Right ventricle myocardium inferior (tissue), 1 donor: ENCODE measurements around the gene SCN2B. TPM values are rescaled to one million over a fixed set of nuclear protein-coding genes. Genes with fewer than 3 reads are reported as not detected.
"Not testable (repeated sequence)": the region's sequence is repeated elsewhere in the genome, so short reads cannot be mapped to it uniquely, and the experiment has no call there.

ENCODE experiments used
- ATAC-seq: fragments of 200-7000 bp; cut with Tn5 transposase; one replicate; pipeline ENCODE4 v1.9.1; 2020; ENCODE audit warnings: mild to moderate bottlenecking, moderate library complexity
- DNase-seq: peaks from one replicate; pipeline ENCODE4 v3.0.0; 2021; ENCODE audit errors: missing footprints
- intact Hi-C: fragments of 100-400 bp; cut with DNase I; formaldehyde crosslinking; loops from one replicate; pipeline ENCODE4 v1.11.0; 2022
- total RNA-seq: library from RNA; stranded (reverse); fragmentation: NEBNext Ultra II Directional; extraction: Animal tissue kit (Norgen Biotek cat#: 25700); gene quantifications from one replicate; pipeline ENCODE4 v1.2.1, GENCODE V29; 2021
- donor health status: DM: no; HTN: yes; CAD: no; lungs with severe emphysema.

SCN2B gene
- total RNA-seq, 1 donor from 2014 or later: 18.3 TPM

DNA sequence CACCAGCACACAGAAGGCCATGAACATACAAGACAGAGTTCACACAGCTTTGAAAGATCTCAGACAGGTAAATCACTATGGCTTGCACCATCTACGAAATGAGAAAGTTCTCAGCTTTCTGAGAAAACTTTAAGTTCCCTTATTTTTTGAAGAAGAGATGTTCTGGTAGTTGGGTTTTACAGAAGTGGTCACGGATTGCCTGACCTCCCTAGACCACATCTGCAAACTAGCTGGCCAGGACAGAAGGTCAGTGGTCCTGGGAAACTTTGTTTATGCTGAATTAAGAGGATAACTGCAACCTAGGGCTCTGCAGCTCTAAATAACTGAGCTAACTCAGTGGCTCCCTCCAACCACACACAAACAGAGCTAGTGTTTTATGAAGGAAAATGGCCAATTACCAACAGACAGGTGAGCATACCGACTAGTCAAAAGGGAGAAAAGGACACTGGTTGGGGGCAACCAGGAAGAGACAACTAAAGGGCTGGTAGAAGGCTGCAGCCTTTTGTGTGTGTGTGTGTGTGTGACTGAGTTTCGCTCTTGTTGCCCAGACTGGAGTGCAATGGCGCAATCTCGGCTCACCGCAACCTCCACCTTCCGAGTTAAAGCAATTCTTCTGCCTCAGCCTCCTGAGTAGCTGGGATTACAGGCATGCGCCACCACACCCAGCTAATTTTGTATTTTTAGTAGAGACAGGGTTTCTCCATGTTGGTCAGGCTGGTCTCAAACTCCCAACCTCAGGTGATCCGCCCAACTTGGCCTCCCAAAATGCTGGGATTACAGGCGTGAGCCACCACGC is 8.5 kb upstream of the SCN2B start:
- intact Hi-C loops: no loop called here
- no peak for ATAC-seq
- peak; percentile 77 for DNase-seq

GRCh38 chr11:118183691-118184090 is 7.3 kb upstream of the SCN2B start:
- intact Hi-C loops, ATAC-seq, DNase-seq: not testable (repeated sequence)

- ATAC-seq: peak; percentile 98
- peak; percentile 86 for DNase-seq
- intact Hi-C loops: no loop called here
Observed at GRCh38 chr11:118180300-118180703, 3.9 kb upstream of the SCN2B start.

DNA sequence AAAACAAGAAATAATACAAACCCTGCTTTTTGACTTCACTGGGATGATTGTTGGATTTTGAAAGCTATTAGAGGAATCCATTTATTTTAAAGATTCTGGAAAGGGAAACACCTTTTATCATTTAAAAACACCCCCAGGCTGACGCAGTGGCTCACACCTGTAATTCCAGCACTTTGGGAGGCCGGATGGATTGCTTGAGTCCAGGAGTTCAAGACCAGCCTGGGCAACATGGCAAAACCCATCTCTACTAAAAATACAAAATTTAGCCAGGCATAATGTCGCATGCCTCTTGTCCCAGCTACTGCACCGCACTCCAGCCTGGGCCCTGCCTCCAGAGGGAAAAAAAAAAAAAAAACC is 317 bp upstream of the SCN2B start:
- no peak for ATAC-seq
- no peak for DNase-seq
- intact Hi-C loops: loop anchor here (2.0 kb wide), 1 partner anchor 18 kb away; no protein-coding TSS in a partner anchor

DNA sequence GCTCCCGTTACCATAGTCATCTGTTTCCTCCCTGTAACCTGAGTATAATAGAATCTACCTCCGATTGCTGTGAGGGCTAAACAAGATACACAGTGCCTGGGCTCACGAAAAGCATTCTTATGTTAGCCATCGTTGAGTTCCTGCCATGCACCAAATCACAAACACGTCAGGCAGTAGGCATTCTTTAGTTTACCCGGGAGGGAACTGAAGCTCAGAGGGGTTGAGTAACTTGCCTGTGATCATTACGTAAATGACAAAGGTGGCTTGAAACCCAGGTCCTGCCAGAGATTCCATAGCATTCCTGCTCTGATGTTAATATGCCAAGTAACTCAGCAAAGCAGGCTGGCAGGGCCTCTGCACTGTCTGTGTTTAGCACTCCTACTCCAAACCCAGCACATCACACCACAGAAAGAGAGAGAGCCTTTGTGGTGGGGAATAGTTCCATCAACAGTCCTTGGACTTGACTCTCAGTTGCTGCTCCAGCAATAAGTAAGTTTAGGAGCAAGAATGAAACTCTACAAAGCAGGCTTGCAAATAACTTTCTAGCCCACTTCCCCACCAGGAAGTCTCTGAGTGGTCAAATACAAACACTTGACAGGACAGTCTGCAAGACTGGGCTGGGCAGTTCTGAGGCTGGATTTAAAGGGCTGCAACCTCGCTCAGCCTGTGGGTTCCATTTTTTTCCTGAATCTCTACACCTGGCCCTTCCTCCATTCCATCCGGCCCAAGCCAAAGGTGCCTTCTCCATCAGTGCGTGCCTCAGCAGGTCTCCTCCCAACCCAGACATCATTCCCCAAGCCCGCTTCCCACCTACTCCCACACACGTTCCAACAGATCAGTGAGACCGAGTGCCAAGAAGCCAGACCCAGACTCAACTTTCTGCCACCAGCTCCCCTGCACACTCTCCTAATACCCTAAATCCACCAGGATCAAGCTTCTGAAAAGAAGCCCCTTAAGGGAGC is 1.1 kb downstream of the SCN2B start:
- ATAC-seq: peak; percentile 70

GRCh38 chr11:118174006-118174567 is 2.4 kb downstream of the SCN2B start:
- intact Hi-C loops: no loop called here
- ATAC-seq: no peak

More for the DNA sequence above, 1.1 kb downstream of the SCN2B start:
- intact Hi-C loops: no loop called here
- no peak for DNase-seq

GRCh38 chr11:118172356-118172755 is 4.1 kb downstream of the SCN2B start:
- ATAC-seq: no peak
- intact Hi-C loops: no loop called here
- DNase-seq: no peak

More at GRCh38 chr11:118174006-118174567, 2.4 kb downstream of the SCN2B start:
- no peak for DNase-seq

DNA sequence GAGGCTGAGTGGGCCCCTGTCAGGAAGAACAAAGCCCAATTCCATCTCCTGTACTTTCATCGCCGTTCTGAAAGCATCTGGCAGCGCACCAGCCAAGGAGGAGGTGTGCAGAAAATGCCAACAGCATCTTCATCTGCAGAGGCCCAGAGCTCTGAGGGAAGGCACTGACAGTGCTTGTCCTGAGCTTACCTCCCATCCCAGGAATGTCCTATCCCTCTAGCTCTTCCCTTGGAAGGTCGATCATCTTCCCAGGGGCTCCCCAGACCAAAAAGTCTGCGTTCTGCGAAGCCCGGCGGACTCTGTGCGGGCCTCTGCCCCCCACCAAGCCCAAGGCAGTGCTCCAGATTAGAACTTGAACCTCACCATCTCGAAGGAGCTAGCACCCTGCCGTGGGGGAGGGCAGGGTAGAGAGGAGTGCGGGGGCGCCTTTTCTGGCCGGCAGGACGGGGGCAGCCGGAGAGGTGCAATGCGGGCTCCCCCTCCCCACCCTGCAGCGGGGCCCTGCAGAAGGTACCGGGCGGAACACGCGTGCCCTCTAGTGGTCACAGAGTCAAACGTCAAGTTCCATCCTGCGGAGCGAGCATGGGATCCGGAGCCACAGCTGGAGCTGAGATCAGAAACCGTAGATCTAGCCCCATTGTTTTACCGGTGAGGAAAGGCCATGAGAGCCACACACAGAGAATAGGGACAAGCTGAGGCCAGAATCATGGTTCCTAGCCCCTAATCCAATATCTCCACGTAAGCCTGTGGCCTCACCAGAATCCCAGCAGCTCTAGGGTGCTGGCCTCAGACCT is 5.0 kb downstream of the SCN2B start:
- ATAC-seq: peak; percentile 66
- intact Hi-C loops: loop anchor here (1.0 kb wide), 1 partner anchor 26 kb away; no protein-coding TSS in a partner anchor
- peak; percentile 88 for DNase-seq

- intact Hi-C loops: loop anchor here (1.0 kb wide), 1 partner anchor 26 kb away; no protein-coding TSS in a partner anchor
- no peak for ATAC-seq
- no peak for DNase-seq
Observed at GRCh38 chr11:118170882-118171268, 5.6 kb downstream of the SCN2B start.

DNA sequence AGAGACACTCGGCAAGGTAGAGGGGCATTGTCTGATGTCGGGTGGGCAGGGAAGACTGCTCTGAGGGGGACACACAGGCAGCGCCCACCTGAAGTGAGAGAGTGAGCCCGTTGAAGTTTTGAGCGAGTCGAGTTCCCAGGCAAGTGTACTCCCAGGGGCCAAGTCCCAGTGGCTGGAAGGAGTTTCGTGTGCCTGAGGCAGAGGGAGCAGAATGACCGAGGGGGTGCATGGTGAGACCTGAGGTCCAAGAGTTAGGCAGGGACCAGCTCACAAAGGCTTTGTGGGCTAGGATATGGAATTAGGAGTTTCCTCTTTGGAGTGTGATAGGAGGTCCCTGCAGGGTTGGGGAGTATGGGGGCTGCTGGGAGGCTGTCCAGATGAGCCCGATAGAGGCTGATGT is 6.2 kb downstream of the SCN2B start:
- intact Hi-C loops: no loop called here
- ATAC-seq (no peak), DNase-seq (no peak)

DNA sequence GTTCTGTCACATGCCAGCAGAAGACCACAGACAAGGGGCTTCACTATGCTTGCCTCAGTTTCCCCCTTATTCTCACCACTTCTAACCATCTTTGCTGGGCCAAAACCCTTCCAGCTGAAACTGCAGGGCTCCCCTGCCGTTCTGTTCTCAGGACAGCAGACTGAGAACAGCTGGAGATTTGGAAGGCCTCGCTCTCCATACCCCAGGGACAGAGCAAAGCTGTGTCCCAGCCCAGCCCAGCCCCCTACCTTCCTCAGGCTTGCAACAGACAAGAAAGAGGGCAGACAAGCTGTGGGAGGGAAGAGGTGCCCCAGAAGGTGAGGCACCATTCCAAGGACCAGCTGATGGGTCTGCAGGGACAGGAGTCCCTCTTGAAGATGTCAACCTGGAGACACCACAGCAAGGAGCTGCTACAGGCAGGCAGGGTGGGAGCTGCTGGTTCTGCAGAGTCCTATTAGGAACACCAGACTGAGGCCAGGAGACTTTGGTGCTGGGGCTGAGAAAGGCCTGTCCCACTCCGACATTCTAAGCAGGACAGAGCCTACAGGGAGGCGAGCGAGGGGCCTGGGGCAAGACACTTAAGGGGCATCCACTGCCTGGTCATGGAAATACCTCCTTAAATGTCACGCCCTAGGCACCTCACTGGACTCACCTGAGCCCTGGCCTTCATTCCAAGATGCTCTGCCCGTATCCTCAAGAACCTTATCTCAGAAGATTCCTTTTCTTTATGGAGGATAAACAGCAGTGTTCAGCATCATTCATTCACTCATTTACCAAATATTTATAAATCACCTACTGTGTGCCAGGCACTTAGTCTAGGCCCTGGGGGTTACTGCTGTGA is 6.9 kb downstream of the SCN2B start:
- DNase-seq: no peak
- intact Hi-C loops: no loop called here
- ATAC-seq: peak; percentile 47

GRCh38 chr11:118168751-118169150 is 7.7 kb downstream of the SCN2B start:
- DNase-seq: no peak
- ATAC-seq: no peak
- intact Hi-C loops: no loop called here

GRCh38 chr11:118168316-118168715 is 8.1 kb downstream of the SCN2B start:
- DNase-seq (no peak), ATAC-seq (no peak)
- intact Hi-C loops: no loop called here

GRCh38 chr11:118167906-118168305 is 8.5 kb downstream of the SCN2B start:
- intact Hi-C loops: no loop called here
- DNase-seq: no peak
- ATAC-seq: no peak

GRCh38 chr11:118167253-118167652 is 9.2 kb downstream of the SCN2B start:
- intact Hi-C loops: no loop called here
- ATAC-seq: no peak
- no peak for DNase-seq

GRCh38 chr11:118166641-118167040 is 9.8 kb downstream of the SCN2B start:
- DNase-seq (no peak), ATAC-seq (no peak)
- intact Hi-C loops: no loop called here

- no peak for ATAC-seq
- intact Hi-C loops: no loop called here
- no peak for DNase-seq
Observed at GRCh38 chr11:118164885-118165284, 11.6 kb downstream of the SCN2B start.

DNA sequence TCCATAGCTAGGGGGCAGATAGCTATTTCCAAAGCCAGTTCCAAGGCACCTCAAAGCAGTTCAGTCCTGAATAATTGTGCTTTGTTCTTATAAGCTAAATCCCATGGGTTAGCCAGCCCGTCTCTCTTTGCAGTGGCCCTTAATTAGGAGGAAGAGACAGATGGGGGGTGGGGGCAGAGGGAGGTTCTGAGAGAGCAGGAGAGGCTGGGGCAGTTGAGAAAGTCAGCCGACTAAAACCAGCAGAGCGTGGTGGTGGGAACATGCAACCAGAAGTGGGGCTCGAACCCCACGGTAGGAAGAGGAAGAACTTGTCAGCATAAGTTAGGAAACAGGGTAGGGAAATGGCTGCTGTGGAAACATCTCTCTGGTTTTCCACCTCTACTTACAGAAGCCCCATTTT is 12.9 kb downstream of the SCN2B start:
- intact Hi-C loops: no loop called here
- no peak for DNase-seq
- no peak for ATAC-seq
